Prostate gland (tissue), 2 donors: ENCODE measurements around the gene WWTR1. TPM values are rescaled to one million over a fixed set of nuclear protein-coding genes. Genes with fewer than 3 reads are reported as not detected.

ENCODE experiments used
- DNase-seq: peaks from one replicate; pipeline ENCODE4 v3.0.0-alpha.2; 2019; ENCODE audit warnings: low spot score
- H3K27ac ChIP-seq, 2 donors: fragments of 200-600 bp; sonication (generic); 2 replicates each; pipeline ENCODE4 v1.5.1; 2017 to 2019
- H3K27me3 ChIP-seq: fragments of 200-600 bp; sonication (generic); replicated peaks from 2 replicates; pipeline ENCODE4 v1.5.1; 2019; ENCODE audit not compliant: insufficient read depth
- H3K36me3 ChIP-seq, 2 donors: fragments of 200-600 bp; sonication (generic); 1 replicate in 1 of 2; 2 replicates in 1 of 2; pipeline versions ENCODE4 v1.5.1 to v1.8.1; 2017 to 2019
- H3K4me1 ChIP-seq: fragments of 200-600 bp; sonication (generic); replicated peaks from 2 replicates; pipeline ENCODE4 v1.5.1; 2019
- H3K4me3 ChIP-seq, 2 donors: fragments of 200-600 bp; sonication (generic); 2 replicates each; pipeline ENCODE4 v1.5.1; 2017 to 2019
- H3K9me3 ChIP-seq: fragments of 200-600 bp; sonication (generic); 2 replicates; pipeline ENCODE4 v1.5.1; 2017
- POLR2A ChIP-seq: fragments of 450-650 bp; IDR thresholded peaks from one replicate; pipeline ENCODE4 v1.6.1; 2016; ENCODE audit warnings: antibody characterized with exemption, mild to moderate bottlenecking
- POLR2AphosphoS5 ChIP-seq: sonication (generic); formaldehyde crosslinking; IDR thresholded peaks from one replicate; pipeline ENCODE4 v1.6.1; 2017; ENCODE audit warnings: antibody characterized with exemption
- WGBS: methylation state at CpG from one replicate; pipeline ENCODE4 v1.1.5; 2018; 5-methylcytosine and 5-hydroxymethylcytosine counted together
- intact Hi-C: fragments of 100-400 bp; cut with DNase I; formaldehyde crosslinking; loops from one replicate; pipeline ENCODE4 v1.14.2; 2022
- total RNA-seq, 2 donors: library from RNA; depleted of rRNA; stranded (reverse); fragments of >200 nt; gene quantifications; one replicate each; pipeline ENCODE4 v1.1.0, GENCODE V29; 2016
- TF ChIP-seq, protein P1 (sequence below), 4 experiments: fragments of 200-600 bp in 2 of 4; fragments of 450-650 bp in 2 of 4; sonication (generic) in 2 of 4; IDR thresholded peaks; 1 replicate in 3 of 4; 2 replicates in 1 of 4; pipeline ENCODE4 v1.5.1; 2016 to 2019; ENCODE audit warnings: antibody characterized with exemption in 4 of 4, mild to moderate bottlenecking in 2 of 4, moderate library complexity in 2 of 4

Gene WWTR1
- total RNA-seq, 2 donors from 2014 or later, result 47.5 to 79.4 TPM

DNA sequence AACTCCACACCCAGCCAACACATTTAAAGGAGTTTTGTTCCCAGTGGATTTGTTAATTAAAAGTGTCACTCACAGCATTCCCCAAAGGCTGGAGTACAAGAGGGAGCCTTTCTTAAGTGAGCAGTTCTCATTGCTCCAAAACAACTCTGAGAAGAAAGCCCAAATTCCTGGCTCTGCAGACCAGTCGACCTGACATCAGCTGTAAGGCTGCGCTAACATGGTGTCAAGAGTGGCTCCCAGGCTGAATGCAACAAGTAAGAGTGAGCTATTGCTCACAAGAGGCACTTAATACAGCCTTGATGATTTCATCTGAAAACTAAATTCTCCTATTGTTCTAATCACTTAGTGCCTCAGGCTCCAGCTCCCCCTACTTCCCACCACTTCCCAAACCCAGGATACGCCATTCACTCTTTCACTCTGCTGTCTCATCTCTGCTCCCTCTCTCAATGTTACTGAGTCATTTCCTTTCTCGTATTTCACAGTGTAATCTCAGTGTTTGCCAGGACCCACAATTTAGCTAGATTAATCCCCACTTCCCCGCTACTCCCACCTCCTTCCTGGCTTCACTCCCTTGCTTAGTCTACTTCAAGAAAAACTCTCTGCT lies 81.8 kb downstream of the WWTR1 start:
- no peaks in the 10 kb centered on the region for H3K27me3 ChIP-seq
- no peaks in the 10 kb centered on the region for H3K9me3 ChIP-seq
- peak overlapping the region; percentile 40 to 44 for H3K27ac ChIP-seq
- intact Hi-C loops, result loop anchor here (5.0 kb wide), 1 partner anchor 81 kb away; the partner anchor contains the start of gene WWTR1
- no peak overlapping the region for H3K4me3 ChIP-seq
- H3K4me1 ChIP-seq, result no peaks in the 10 kb centered on the region
- no peak for DNase-seq
- TF ChIP-seq POLR2AphosphoS5, result peak; percentile 52
- TF ChIP-seq, protein P1, sequence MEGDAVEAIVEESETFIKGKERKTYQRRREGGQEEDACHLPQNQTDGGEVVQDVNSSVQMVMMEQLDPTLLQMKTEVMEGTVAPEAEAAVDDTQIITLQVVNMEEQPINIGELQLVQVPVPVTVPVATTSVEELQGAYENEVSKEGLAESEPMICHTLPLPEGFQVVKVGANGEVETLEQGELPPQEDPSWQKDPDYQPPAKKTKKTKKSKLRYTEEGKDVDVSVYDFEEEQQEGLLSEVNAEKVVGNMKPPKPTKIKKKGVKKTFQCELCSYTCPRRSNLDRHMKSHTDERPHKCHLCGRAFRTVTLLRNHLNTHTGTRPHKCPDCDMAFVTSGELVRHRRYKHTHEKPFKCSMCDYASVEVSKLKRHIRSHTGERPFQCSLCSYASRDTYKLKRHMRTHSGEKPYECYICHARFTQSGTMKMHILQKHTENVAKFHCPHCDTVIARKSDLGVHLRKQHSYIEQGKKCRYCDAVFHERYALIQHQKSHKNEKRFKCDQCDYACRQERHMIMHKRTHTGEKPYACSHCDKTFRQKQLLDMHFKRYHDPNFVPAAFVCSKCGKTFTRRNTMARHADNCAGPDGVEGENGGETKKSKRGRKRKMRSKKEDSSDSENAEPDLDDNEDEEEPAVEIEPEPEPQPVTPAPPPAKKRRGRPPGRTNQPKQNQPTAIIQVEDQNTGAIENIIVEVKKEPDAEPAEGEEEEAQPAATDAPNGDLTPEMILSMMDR (IDR thresholded peaks at IDR 0.05), result no peak
- no peaks in the 10 kb centered on the region for H3K36me3 ChIP-seq
- WGBS, result 15% methylated on average over 5 of the region's 5 CpGs

DNA sequence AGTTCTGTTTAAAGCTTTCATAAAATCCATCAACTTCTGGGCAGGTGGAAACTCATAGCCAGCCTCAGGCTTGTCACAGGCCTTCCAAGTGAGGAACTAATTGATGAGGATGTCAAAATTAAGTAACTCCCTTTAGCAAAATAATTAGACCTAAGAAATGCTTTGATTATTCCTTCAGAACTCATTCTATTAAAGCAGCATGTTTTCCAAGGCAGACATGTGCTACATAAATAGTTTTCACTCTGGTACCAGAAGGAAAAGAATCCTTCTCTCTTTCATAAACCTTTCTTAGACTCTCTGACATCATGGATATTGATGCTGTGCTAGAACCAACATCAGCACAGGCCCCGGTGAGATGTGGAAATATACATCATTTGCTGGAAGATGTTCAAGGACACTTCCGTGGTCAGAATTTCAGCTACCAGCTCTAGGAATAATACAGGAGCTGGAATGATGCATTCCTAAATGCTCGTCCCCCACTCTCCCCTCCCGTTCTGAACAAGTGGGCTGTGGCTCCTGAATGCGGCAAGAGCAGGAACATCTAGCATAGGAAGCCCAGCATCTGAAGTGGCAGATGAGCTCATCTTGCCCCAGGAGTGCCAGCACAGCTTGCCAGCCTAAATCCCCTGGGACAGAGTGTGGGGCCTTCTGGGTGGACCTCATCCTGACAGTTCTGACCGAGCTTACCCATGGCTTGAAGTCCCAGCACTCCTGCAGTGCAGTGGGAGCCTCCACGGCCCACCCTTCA lies 82.4 kb downstream of the WWTR1 start:
- Histone ChIP-seq H3K36me3 (no peaks in the 10 kb centered on the region), H3K4me1 (no peaks in the 10 kb centered on the region), H3K27ac (peak overlapping the region; percentile 40 to 44), H3K9me3 (no peaks in the 10 kb centered on the region), H3K4me3 (no peak overlapping the region), H3K27me3 (no peaks in the 10 kb centered on the region)
- TF ChIP-seq POLR2AphosphoS5 (no peak), POLR2A (no peak)
- TF ChIP-seq, protein P1 (IDR thresholded peaks at IDR 0.05), result no peak
- WGBS, result 32% methylated on average over 7 of the region's 7 CpGs
- intact Hi-C loops, result loop anchor here (5.0 kb wide), 1 partner anchor 82 kb away; the partner anchor contains the start of gene WWTR1
- DNase-seq, result no peak

DNA sequence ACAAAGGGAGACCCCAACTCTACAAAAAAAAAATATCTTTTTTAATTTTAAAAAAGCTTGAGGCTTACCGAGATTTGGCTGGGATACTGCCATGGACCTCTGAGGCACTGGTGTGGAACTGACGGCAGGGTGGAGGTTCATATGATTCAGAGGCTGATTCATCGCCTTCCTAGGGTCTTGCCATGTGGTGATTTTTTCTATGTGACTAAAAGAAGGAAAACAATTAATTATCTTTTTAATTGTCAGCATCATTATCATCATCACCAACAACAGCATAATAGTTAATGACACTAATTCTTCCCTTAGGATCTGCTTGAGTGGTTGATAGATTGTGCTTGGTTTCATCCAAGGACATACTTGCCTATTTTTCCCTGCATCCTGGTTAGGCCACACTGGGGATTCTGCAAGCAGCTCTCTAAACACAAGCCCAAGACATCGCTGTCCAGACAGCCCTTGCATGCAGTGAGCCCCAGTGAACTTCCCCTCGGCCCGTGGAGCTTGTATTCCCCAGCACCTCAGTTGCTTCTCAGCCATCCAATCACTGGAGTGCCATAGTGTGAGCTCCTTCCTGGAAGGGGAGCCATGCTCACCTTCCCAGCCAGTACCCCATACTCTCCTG lies 84.9 kb downstream of the WWTR1 start:
- WGBS, result 85% methylated on average over 6 of the region's 6 CpGs
- Histone ChIP-seq H3K4me1 (no peaks in the 10 kb centered on the region), H3K27me3 (no peaks in the 10 kb centered on the region), H3K9me3 (no peaks in the 10 kb centered on the region), H3K27ac (no peak overlapping the region), H3K4me3 (no peak overlapping the region), H3K36me3 (no peaks in the 10 kb centered on the region)
- TF ChIP-seq POLR2A, result no peak
- TF ChIP-seq, protein P1 (IDR thresholded peaks at IDR 0.05), result no peak
- TF ChIP-seq POLR2AphosphoS5, result no peak
- DNase-seq, result no peak
- intact Hi-C loops, result no loop called here

DNA sequence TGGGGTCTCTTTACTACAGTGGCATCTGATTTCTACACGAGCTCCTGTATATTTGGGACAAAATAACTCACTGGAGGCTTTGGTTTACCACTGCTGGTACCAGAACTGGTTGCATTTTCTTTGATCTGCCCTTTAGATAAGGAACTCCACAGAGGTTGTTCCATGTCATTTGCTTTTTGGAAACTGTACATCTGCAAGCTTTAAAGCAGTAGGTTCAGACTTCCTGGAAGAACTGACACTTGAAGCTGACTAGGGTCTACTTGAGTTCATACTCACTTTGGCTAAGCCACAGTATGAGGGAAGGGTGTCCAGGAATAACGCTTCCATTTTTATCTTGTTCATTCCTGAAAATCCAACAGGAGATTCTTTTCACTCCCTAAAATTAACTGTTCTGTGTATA lies 86.4 kb downstream of the WWTR1 start:
- intact Hi-C loops, result no loop called here
- no peaks in the 10 kb centered on the region for H3K4me1 ChIP-seq

More for the DNA sequence above, 86.4 kb downstream of the WWTR1 start:
- H3K36me3 ChIP-seq, result no peaks in the 10 kb centered on the region
- no peak overlapping the region for H3K27ac ChIP-seq
- 58% methylated on average over 2 of the region's 2 CpGs for WGBS
- TF ChIP-seq, protein P1 (IDR thresholded peaks at IDR 0.05), result no peak
- TF ChIP-seq POLR2A (no peak), POLR2AphosphoS5 (no peak)
- no peaks in the 10 kb centered on the region for H3K27me3 ChIP-seq
- no peak overlapping the region for H3K4me3 ChIP-seq
- DNase-seq, result no peak
- no peaks in the 10 kb centered on the region for H3K9me3 ChIP-seq
